NCI-H510A treated with DMSO at 0.1 percent for 48 hours (cell line): ENCODE data around the gene RBM44.

Experiments
- DNase-seq: peaks from one replicate; lab custom pipeline; 2025; lab: John Stamatoyannopoulos, UW

The RBM44 gene

DNA sequence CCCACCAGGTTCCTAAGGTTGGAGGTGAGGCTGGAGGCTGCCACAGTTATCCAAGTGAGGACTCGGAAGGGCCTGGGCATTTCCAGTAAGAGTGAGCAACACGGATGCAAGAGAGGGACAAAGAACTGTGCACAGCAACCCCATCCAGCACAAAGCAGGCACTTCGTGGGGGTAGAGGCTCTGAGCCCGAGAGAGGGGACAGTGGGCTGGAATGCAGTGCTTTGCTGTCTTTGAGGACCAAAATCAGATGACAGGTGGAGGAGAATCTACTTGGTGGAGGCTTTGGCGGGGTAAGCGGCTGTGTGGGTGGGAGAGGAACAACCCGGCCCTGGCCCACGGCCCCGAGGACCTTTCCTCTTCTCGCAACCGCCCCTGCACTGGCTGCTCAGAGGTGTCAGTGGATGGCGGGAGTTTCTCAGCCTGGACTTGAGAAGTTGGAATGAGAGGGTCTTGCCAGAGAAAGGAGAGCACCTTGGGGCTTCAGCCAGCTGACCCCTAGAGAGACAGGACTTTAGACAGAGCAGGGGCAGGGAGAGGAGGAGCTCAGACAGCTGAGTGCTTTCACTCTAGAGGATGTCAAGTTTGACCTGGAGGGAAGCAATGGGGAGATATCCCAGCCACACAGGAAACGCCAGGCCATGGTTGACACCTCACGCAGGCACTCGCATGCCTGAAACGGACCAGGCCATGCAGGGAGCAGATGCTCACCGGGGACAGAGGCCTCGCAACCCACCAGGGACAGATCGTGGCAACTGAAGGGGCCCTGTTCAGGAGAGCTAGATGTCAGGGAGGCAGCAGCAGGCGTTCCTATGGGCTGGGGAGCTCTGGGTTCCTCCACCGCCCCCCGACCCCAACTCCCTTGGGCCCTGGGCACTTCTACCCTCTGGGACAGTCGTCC is 72.4 kb downstream of the RBM44 start:
- DNase-seq = no peak

GRCh38 chr2:237872178-237872887 is 73.8 kb downstream of the RBM44 start:
- no peak for DNase-seq

GRCh38 chr2:237873421-237873831 is 74.8 kb downstream of the RBM44 start:
- no peak for DNase-seq

GRCh38 chr2:237873897-237874551 is 75.4 kb downstream of the RBM44 start:
- no peak for DNase-seq

DNA sequence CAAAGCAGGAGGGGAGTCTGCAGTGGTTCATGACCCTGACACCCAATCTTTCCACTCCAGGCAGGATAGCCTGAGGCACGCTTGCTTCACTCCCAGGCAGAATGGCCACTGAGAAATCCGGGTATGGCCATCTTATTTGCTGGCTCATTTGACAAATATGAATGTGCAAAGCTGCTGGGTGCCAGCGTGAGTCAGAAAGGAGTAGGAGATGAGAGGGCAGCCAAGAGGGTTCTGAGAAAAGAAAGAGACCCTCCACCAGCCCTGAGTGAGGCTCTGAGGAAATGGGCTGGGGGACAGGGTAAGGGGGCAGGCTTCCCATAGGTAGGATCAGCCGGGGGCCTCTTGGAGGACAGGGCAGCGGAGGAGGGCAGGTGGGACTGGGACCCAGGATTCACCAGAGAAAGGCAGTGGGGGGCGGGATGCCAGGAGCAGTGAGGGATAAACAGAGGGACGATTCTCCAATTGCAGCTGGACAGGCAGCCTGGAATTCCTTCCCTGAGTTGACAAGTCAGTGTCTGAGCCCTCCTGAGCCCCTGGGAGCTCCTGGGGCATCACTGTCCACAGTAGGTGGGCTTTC is 76.1 kb downstream of the RBM44 start:
- DNase-seq = no peak

GRCh38 chr2:237875256-237876060 is 76.9 kb downstream of the RBM44 start:
- DNase-seq = peak; percentile 57

GRCh38 chr2:237876061-237876526 is 77.5 kb downstream of the RBM44 start:
- DNase-seq = no peak

- no peak for DNase-seq
These were observed 78.0 kb downstream of the RBM44 start for GRCh38 chr2:237876532-237876931.

DNA sequence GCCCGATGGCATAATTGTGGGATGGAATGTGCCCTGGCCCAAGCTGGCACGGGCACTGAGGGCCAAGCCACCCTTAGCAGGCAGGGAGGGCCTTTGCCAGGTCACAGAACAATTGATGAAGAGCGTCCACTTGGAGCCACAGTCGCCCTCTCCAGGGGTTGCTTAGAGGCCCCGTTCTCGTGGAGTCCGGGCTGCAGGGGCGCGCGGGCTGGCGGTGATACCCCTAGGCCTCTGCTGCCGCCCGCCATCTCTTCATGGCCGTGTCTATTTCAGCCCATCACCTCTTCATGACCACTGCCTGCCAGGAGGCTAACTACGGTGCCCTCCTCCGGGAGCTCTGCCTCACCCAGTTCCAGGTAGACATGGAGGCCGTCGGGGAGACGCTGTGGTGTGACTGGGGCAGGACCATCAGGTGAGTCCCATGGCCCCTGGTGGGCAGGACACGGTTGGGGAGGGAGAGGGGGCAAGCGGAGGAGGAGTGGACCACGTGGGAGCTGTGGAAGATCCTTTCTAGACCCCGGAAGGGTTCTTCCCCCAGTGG is 78.4 kb downstream of the RBM44 start:
- no peak for DNase-seq

DNA sequence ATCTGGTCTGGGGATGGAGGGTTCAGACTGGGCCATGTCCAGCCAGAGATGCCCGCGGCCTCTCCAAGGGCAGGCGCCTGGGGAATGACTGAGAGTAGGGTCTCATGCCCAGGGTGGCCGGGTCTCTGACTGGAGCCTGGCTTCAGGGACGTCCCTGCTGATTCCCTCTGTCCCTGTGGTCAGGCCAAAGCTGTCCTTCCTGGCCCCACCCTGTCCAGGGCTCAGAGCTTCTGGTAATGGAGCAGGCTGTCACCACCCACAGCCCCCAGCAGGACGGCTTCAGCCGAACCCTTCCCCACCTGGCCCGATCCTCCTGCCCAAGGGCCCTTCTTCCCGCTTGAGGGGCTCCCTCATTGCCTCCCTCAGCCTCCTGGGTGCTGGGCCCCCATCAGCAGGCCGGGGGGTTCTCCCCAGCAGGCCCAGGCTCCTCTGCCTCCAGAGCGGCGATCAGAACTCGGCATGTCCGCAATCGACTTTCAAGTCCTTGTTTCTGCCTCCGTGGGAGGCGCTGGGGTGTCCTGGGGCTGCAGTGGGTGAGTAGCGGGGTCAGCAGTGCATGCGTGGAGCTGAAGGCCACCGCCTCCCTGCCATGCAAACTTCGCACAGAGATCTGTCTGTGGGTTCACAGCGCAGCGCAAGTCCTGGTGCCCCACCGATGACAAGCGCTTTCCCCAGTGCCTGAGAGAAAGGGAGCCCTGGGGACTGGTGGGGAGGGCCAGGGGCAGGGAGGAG is 79.2 kb downstream of the RBM44 start:
- no peak for DNase-seq

DNA sequence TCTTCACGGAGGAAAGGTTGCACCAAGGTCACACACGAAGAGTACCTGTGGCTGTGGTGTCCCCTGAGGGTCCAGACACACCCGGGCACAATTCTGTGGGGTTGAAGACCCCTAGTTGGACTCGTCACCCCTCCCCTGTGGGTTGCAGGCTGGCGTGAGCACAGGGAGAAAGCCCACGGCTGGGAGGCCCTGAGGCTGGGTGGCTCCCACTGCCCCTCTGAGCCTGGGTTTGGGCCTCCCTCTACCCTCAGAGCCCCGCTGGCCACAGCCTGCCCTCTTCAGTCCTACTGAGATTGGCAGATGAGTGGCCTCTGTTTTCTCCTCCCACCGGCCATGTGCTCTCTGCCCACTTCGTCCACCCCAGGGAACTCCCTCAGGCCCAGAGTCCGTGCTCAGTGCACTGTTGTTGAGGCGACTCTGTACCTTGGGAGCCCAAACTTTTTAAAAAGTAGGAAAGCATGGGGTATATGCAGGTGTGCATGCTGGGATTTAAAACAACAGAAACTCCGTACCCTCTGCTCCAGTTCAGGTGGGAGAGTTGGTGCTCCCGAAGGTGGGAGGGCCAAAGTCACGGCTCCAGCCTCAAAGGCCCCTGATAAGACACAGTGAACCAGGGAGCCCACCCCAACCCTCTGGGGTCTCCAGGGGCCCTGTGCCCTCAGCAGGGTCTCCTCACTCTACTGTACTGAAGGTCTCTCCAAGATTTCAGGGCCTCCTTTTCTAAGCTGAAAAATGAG is 79.9 kb downstream of the RBM44 start:
- no peak for DNase-seq

GRCh38 chr2:237879058-237879430 is 80.5 kb downstream of the RBM44 start:
- no peak for DNase-seq

GRCh38 chr2:237879991-237880560 is 81.5 kb downstream of the RBM44 start:
- DNase-seq = no peak

DNA sequence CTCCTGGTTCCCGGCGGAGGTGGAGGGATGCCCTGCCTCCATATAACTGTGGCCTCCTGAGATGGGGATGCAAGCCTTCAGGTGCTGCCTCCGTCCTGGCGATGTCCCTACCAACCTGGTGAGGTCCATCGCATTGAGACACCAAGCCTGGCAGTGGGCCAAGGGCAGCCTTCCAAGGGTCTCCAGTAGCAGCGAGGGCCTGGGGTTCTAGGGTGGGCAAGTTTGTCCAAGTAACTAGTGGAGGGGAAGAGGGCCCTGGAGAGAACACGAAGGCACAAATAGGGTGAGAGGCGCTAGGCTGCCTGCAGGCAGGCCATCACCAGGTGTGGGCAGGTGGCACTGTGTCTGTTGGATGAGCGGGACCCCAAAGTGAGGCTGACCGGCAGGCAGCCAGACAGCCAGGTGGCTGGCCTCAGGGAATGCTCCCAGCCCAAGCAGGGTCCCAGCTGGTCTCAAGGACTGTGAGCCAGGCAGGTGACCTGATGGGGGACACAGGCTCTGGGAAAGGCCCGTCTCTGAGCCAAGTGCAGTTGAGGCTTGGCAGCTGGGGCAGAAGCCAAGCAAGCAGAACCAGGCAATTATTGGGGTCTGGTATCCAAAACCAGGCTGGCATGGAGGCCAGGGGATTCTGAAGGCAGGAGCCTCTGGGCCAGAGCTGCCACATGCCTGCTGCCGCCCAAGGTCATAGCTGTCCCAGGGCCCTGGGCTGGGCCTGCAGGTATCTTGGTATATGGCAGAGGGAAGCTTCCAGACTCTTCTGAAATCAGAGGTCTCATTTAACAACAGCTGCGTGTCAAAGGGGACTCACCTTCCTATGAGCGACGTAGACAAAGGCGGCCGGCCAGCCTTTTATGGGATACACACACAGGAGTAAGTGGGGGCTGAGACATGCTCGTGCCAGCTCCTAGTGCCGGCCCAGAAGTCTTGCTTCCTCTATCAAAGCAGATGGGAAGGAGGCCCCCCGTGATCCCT is 84.2 kb downstream of the RBM44 start:
- DNase-seq = no peak

DNA sequence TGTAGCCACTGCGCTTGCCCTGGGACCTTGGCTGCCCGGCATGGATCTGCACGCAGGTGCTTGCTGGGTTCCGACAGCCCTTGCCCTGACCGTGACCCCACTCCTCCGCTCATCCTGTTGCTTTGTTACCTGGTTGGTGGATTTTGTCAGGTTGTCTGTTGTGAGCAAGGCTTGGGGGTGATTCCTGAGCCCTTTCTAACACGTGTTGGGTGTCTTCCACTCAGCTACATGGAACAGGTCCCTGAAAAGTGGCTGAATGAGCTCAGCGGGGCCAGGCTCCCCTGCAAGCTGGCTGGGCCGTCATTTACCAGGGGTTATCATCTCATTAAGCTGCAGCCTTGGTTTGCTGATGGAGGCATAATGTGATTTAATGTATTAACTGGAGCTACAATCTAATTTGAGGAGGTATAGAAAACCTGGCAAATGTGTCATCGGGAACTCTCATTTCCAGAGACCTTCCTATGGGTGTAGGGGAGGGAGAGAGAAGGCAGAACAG is 85.4 kb downstream of the RBM44 start:
- no peak for DNase-seq

DNA sequence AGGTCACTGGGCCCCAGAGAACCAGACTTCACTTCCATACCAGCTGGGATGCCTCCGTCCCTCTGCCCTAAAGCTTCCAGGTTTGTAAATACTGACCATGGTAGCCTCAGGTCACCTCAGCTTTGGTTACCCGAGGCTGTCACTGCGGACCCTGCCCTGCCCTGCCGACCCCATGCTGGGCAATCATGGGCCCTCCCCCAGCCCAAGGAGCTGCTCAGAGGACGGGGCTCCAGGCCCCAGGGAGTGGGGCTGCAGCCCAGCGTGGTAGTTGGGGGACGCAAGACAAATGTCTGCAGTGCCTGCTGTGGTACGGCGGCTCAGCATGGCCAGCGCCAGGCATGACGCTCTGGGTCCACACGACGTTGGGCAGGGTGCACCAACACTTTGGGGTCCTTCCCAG is 86.1 kb downstream of the RBM44 start:
- DNase-seq = no peak

DNA sequence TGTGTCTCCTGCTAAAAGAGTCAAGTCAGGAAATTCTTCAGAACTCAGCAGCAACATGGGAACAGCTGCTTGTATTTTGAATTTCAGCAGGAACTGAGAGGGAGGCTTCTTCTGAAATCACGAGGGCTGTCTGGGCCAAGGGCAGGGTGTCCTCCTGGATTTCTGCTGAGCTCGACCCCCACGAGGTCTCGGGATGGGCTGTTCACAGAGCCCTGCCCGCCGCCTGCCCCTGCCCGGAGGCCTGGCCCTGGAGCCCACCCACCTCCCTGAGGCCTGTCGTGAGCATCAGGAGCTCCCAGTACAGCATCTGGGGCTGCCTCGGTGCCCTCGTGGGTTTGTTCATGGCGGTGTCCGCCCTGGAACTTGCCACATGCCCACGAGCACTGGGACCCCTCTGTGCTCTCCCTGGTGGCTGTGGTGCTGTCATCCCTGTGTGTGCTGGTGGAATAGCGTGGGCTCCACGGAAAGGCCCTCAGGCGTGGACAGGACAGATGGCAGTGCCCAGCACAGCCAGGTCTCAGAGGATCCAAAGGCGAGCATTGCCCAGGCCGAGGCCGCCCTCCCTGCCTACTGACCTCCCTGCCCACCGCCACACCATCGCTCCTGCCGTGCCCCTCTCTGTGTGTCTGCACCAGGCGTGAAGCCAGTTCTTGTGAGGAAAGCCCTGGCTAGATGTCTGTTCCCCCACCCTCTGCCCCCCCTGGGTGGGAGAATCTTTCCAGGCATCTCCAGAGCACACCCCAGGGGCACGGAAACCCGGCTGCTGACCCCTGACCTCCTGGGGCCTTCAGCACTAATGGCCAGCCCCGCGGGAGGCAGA is 86.7 kb downstream of the RBM44 start:
- no peak for DNase-seq
